KMS-11 (cell line): ENCODE data around the gene NUAK2.

Source experiments
- H2AFZ ChIP-seq: fragments of 200-600 bp; sonication (generic); 2 replicates; pipeline ENCODE4 v1.6.1; 2016; ENCODE audit warnings: antibody characterized with exemption, mixed run types, low read depth
- H3K27ac ChIP-seq: fragments of 200-600 bp; sonication (generic); 2 replicates; pipeline ENCODE4 v1.6.1; 2016; ENCODE audit warnings: mild to moderate bottlenecking, mixed run types
- H3K27me3 ChIP-seq: fragments of 200-600 bp; sonication (generic); 2 replicates; pipeline ENCODE4 v1.6.1; 2017; ENCODE audit warnings: mild to moderate bottlenecking, low read depth, mixed run types, moderate library complexity; ENCODE audit not compliant: insufficient read depth
- H3K36me3 ChIP-seq: fragments of 200-600 bp; sonication (generic); 2 replicates; pipeline ENCODE4 v1.6.1; 2017; ENCODE audit warnings: mild to moderate bottlenecking, mixed run types; ENCODE audit not compliant: insufficient read depth
- H3K4me1 ChIP-seq: fragments of 200-600 bp; sonication (generic); 2 replicates; pipeline ENCODE4 v1.6.1; 2016; ENCODE audit warnings: mild to moderate bottlenecking, low read depth, mixed run types; ENCODE audit not compliant: poor library complexity, severe bottlenecking
- H3K4me2 ChIP-seq: fragments of 200-600 bp; sonication (generic); 2 replicates; pipeline ENCODE4 v1.7.0; 2016; ENCODE audit warnings: mild to moderate bottlenecking, mixed run types
- H3K4me3 ChIP-seq: fragments of 200-600 bp; sonication (generic); IDR thresholded peaks from 2 replicates; pipeline ENCODE4 v1.6.1; 2017; ENCODE audit warnings: low read depth, low read length, mixed read lengths; ENCODE audit not compliant: insufficient read depth
- H3K79me2 ChIP-seq: fragments of 200-600 bp; sonication (generic); 2 replicates; pipeline ENCODE4 v1.6.1; 2016; ENCODE audit warnings: low read depth, mixed run types; ENCODE audit not compliant: insufficient read depth
- H3K9ac ChIP-seq: fragments of 200-600 bp; sonication (generic); 2 replicates; pipeline ENCODE4 v1.6.1; 2016; ENCODE audit warnings: mild to moderate bottlenecking, mixed run types
- H4K20me1 ChIP-seq: fragments of 200-600 bp; sonication (generic); 2 replicates; pipeline ENCODE4 v1.6.1; 2016; ENCODE audit warnings: mild to moderate bottlenecking, mixed run types; ENCODE audit not compliant: insufficient read depth
- TF ChIP-seq, protein P1 (sequence below): fragments of 200-600 bp; sonication (generic); conservative IDR thresholded peaks from 2 replicates; pipeline ENCODE4 v1.6.1; 2017; ENCODE audit warnings: low read depth, mild to moderate bottlenecking, antibody characterized with exemption, low read length, moderate library complexity, mixed read lengths

The NUAK2 gene

DNA sequence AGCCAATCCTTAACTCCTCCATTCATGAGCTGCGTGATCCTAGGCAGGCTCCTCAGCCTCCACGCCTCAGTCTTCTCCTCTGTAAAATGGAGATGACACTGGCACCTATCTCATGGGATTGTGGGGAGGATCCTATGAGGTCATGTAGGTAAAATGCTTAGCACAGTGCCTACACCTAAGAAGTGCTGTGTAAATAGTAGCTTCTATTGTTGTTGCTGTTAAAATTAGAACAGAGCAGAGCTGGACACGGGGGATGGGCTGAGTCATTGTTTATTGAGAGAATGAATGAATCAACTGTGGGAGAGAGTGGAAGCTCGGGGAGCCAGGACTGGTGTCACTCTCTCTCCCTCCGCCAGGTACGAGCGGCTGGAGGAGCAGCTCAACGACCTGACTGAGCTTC lies 50.8 kb downstream of the NUAK2 start:
- TF ChIP-seq, protein P1, sequence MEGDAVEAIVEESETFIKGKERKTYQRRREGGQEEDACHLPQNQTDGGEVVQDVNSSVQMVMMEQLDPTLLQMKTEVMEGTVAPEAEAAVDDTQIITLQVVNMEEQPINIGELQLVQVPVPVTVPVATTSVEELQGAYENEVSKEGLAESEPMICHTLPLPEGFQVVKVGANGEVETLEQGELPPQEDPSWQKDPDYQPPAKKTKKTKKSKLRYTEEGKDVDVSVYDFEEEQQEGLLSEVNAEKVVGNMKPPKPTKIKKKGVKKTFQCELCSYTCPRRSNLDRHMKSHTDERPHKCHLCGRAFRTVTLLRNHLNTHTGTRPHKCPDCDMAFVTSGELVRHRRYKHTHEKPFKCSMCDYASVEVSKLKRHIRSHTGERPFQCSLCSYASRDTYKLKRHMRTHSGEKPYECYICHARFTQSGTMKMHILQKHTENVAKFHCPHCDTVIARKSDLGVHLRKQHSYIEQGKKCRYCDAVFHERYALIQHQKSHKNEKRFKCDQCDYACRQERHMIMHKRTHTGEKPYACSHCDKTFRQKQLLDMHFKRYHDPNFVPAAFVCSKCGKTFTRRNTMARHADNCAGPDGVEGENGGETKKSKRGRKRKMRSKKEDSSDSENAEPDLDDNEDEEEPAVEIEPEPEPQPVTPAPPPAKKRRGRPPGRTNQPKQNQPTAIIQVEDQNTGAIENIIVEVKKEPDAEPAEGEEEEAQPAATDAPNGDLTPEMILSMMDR: no peak
- H3K27ac ChIP-seq: no peak overlapping the region
- H4K20me1 ChIP-seq: no peaks in the 10 kb centered on the region
- no peaks in the 10 kb centered on the region for H3K36me3 ChIP-seq
- H3K79me2 ChIP-seq: no peaks in the 10 kb centered on the region
- H3K4me2 ChIP-seq: no peak overlapping the region
- peaks cover 46% of the 10 kb centered on the region for H3K4me1 ChIP-seq
- H3K9ac ChIP-seq: no peak overlapping the region
- no peak overlapping the region for H2AFZ ChIP-seq
- H3K27me3 ChIP-seq: no peaks in the 10 kb centered on the region
- H3K4me3 ChIP-seq: no peak overlapping the region

DNA sequence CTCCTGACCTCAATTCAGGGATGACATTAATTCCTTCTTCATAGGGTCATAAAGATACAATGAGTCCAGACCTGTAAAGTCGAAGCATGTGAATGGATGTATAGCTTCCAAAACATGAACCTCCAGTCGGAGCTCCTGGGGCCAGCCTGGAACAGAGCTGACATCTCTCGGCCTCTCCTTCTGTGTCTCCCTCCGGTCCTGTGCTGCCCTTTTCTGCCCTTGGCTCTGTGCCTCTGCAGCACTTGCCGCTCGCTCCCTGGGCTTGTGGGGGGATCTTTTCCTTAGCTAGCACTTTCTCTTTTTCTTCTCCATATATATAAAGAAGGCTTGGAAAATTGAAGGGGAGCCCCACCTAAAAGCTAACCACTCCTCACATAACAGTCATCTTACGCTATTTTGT lies 51.3 kb downstream of the NUAK2 start:
- Histone ChIP-seq H3K4me2 (no peak overlapping the region), H3K27ac (no peak overlapping the region), H2AFZ (no peak overlapping the region), H3K27me3 (no peaks in the 10 kb centered on the region), H3K36me3 (no peaks in the 10 kb centered on the region), H3K9ac (no peak overlapping the region), H3K4me1 (peaks cover 41% of the 10 kb centered on the region), H3K79me2 (no peaks in the 10 kb centered on the region), H3K4me3 (no peak overlapping the region), H4K20me1 (no peaks in the 10 kb centered on the region)
- TF ChIP-seq, protein P1: no peak

DNA sequence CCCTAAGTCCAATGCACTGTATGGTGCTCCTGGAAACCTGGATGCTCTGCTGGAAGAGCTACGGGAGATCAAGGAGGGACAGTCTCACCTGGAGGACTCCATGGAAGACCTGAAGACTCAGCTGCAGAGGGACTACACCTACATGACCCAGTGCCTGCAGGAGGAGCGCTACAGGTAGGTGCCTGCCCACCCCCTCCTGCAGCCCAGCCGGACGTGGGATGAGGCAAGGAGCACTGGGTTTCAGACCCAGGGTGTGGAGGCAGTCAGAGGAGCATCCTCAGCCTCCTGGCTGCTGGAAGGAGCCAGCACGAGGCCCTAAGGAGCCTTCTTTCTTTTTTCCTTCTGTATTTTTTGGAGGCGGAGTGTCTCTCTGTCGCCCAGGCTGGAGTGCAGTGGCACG lies 51.8 kb downstream of the NUAK2 start:
- peaks cover 38% of the 10 kb centered on the region for H3K4me1 ChIP-seq
- no peak overlapping the region for H2AFZ ChIP-seq
- no peak overlapping the region for H3K4me2 ChIP-seq
- H4K20me1 ChIP-seq: no peaks in the 10 kb centered on the region
- no peak overlapping the region for H3K27ac ChIP-seq
- H3K27me3 ChIP-seq: no peaks in the 10 kb centered on the region
- no peaks in the 10 kb centered on the region for H3K36me3 ChIP-seq
- H3K4me3 ChIP-seq: no peak overlapping the region
- H3K79me2 ChIP-seq: no peaks in the 10 kb centered on the region
- TF ChIP-seq, protein P1: no peak
- no peak overlapping the region for H3K9ac ChIP-seq

DNA sequence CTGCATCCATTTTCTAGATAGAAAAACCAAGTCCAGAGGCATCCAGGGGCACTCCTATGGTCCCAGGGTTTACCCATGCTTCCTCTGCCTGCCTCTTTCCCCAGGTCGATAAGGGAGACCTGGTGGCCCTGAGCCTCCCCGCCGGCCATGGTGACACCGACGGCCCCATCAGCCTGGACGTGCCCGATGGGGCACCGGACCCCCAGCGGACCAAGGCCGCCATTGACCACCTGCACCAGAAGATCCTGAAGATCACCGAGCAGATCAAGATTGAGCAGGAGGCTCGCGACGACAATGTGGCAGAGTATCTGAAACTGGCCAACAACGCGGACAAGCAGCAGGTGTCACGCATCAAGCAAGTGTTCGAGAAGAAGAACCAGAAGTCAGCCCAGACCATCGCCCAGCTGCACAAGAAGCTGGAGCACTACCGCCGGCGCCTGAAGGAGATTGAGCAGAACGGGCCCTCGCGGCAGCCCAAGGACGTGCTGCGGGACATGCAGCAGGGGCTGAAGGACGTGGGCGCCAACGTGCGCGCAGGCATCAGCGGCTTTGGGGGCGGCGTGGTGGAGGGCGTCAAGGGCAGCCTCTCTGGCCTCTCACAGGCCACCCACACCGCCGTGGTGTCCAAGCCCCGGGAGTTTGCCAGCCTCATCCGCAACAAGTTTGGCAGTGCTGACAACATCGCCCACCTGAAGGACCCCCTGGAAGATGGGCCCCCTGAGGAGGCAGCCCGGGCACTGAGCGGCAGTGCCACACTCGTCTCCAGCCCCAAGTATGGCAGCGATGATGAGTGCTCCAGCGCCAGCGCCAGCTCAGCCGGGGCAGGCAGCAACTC lies 52.5 kb downstream of the NUAK2 start:
- H3K9ac ChIP-seq: no peak overlapping the region
- TF ChIP-seq, protein P1: no peak
- H4K20me1 ChIP-seq: no peaks in the 10 kb centered on the region
- no peaks in the 10 kb centered on the region for H3K36me3 ChIP-seq
- no peak overlapping the region for H3K4me3 ChIP-seq
- H3K27ac ChIP-seq: no peak overlapping the region
- no peaks in the 10 kb centered on the region for H3K79me2 ChIP-seq
- no peak overlapping the region for H2AFZ ChIP-seq
- peaks cover 38% of the 10 kb centered on the region for H3K4me1 ChIP-seq
- H3K27me3 ChIP-seq: no peaks in the 10 kb centered on the region
- no peak overlapping the region for H3K4me2 ChIP-seq
